Measurements from ENCODE around the gene AMACR.
"Not testable (repeated sequence)": the region's sequence is repeated elsewhere in the genome, so short reads cannot be mapped to it uniquely, and the experiment has no call there.

AMACR gene

DNA sequence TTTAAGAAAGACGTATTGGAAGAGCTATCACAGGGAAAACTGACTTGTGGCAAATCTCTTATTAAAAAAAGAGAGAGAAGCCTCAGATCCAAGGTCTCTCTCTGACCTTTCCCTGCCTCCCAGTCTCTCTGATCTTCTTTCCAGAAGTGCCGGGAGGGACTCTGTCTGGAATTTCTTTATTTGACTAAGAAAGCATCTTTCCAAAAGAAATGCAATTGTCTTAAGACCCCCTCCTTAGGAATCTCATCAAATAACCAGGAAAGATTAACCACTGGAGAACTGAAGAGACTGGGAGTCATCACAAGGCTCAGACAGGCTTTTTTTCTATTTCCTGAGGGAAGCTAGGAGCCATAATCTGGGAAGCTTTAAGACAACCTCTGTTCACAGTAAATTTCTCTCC lies 30.5 kb upstream of the AMACR start:
- no peak for DNase-seq (ENCODE audit: low read depth)
- no peak for TF ChIP-seq CTCF (IDR thresholded peaks at IDR 0.05; ENCODE audit: control insufficient read depth, extremely low read depth, insufficient read depth)
- H3K4me3 ChIP-seq (ENCODE audit: low read depth, low read length) = no peak overlapping the region

GRCh38 chr5:34037726-34038125 lies 29.9 kb upstream of the AMACR start:
- H3K4me3 ChIP-seq (ENCODE audit: low read depth, low read length) = no peak overlapping the region
- TF ChIP-seq CTCF (IDR thresholded peaks at IDR 0.05; ENCODE audit: control insufficient read depth, extremely low read depth, insufficient read depth) = no peak
- no peak for DNase-seq (ENCODE audit: low read depth)

GRCh38 chr5:34035756-34036155 lies 27.9 kb upstream of the AMACR start:
- no peak for TF ChIP-seq CTCF (IDR thresholded peaks at IDR 0.05; ENCODE audit: control insufficient read depth, extremely low read depth, insufficient read depth)
- H3K4me3 ChIP-seq (ENCODE audit: low read depth, low read length) = no peak overlapping the region
- DNase-seq (ENCODE audit: low read depth) = no peak

DNA sequence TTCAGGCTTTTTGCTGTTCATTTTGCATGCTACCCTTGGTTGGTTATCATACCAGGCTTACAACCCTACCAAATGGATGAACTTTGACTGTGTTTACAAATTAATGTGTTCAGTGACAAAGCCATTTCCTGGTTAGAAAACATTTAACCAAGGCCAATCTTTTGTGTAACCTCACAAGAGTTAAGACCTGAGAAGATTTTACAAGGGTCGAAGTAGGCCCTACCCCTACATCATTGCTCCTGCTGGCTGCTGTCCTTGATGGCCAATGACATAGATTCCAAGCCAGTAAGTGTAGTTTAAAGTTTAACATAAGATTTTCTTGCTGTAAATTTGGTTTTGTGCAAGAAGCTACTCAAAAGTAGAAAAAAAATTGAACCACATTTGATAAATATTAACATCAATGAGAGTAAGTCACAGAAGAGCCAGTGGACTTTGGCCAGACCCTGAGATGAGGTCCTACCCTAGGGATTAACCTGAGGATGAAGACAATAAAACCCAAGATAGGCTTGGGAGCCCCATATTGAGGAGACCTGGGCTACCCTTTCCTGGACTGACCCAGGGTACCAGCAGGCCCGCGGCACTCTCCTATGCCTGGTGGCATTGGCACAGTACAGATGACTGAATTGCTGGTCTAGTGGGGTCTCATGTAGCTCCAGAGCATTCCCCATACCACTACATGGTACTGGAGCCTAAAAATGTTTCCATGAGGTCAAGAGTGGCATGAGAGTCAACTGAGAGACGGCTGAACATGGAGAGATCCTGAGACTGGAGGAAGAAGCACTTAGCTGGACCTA lies 26.9 kb upstream of the AMACR start:
- no peak overlapping the region for H3K4me3 ChIP-seq (ENCODE audit: low read depth, low read length)
- no peak for DNase-seq (ENCODE audit: low read depth)
- TF ChIP-seq CTCF (IDR thresholded peaks at IDR 0.05; ENCODE audit: control insufficient read depth, extremely low read depth, insufficient read depth) = no peak

GRCh38 chr5:34031966-34032365 lies 24.1 kb upstream of the AMACR start:
- TF ChIP-seq CTCF (IDR thresholded peaks at IDR 0.05; ENCODE audit: control insufficient read depth, extremely low read depth, insufficient read depth) = no peak
- H3K4me3 ChIP-seq (ENCODE audit: low read depth, low read length) = no peak overlapping the region
- DNase-seq (ENCODE audit: low read depth) = no peak

DNA sequence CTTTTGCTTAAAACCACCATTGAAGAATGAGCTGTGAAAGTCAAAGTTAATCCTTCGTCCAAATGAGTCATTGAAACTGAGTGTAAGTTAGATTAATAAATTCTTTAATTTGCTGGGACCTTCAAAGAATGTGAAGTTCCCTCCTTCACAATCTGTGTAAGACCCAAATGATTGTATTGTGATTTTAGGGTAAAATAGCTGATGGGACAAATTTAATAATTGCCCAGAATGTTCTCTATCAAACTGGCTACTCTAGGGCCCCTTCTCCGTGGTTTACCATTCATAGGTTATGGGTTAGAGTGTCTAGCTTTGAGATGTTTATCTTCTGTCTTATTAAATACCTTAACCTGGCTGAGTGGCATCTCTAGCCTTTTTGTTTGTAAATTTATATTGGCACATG lies 23.3 kb upstream of the AMACR start:
- no peak overlapping the region for H3K4me3 ChIP-seq (ENCODE audit: low read depth, low read length)
- no peak for DNase-seq (ENCODE audit: low read depth)
- no peak for TF ChIP-seq CTCF (IDR thresholded peaks at IDR 0.05; ENCODE audit: control insufficient read depth, extremely low read depth, insufficient read depth)

GRCh38 chr5:34030585-34030984 lies 22.7 kb upstream of the AMACR start:
- not testable (repeated sequence) for H3K4me3 ChIP-seq (ENCODE audit: low read depth, low read length); DNase-seq (ENCODE audit: low read depth)
